Measurements from ENCODE around the gene KCNQ1. TPM values are rescaled to one million over a fixed set of nuclear protein-coding genes. Genes with fewer than 3 reads are reported as not detected.

KCNQ1 gene
- total RNA-seq, 1 donor from 2014 or later: 0.16 TPM

DNA sequence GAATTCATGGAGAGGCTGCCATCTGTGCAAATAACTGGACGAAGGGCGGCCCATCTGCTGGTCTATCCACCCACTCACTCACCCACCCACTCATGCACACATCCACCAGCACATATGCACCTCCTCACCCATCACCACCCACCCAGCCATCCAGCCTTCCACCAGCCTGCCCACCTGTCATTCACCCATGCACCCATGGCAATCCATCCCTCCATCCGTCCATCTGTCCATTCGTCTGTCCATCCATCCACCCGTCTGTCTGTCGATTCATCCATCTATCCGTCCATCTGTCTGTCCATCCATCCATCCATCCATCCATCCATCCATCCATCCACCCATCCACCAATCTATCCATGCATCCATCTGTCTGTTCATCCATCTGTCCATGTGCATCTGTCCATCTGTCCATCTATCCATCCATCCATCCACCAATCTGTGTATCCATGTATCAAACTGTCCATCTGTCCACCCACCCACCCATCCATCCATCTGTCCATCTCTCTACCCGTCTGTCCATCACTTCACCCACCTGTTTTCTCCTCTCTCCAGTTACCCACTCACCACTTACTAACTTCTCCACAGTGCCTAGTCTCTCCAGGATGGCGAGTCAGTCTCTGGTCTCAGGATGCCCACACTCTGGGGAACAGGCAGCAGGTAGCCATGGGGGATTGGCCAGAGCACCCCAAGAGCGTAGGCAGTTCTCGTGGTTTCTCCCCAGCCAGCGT is 9.4 kb upstream of the KCNQ1 start:
- Mint-ChIP-seq H3K9me3 (ENCODE audit: unreplicated experiment) (no peaks in the 10 kb centered on the region), H3K4me1 (ENCODE audit: unreplicated experiment) (no peaks in the 10 kb centered on the region), H3K27ac (ENCODE audit: unreplicated experiment) (no peak overlapping the region), H3K27me3 (ENCODE audit: unreplicated experiment) (peaks cover 29% of the 10 kb centered on the region), H3K4me3 (ENCODE audit: unreplicated experiment) (no peak overlapping the region), H3K36me3 (ENCODE audit: unreplicated experiment) (no peaks in the 10 kb centered on the region)
- DNase-seq (ENCODE audit: extremely low spot score, unreplicated experiment): no peak
- TF ChIP-seq, protein P1, sequence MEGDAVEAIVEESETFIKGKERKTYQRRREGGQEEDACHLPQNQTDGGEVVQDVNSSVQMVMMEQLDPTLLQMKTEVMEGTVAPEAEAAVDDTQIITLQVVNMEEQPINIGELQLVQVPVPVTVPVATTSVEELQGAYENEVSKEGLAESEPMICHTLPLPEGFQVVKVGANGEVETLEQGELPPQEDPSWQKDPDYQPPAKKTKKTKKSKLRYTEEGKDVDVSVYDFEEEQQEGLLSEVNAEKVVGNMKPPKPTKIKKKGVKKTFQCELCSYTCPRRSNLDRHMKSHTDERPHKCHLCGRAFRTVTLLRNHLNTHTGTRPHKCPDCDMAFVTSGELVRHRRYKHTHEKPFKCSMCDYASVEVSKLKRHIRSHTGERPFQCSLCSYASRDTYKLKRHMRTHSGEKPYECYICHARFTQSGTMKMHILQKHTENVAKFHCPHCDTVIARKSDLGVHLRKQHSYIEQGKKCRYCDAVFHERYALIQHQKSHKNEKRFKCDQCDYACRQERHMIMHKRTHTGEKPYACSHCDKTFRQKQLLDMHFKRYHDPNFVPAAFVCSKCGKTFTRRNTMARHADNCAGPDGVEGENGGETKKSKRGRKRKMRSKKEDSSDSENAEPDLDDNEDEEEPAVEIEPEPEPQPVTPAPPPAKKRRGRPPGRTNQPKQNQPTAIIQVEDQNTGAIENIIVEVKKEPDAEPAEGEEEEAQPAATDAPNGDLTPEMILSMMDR (IDR thresholded peaks at IDR 0.05): no peak

DNA sequence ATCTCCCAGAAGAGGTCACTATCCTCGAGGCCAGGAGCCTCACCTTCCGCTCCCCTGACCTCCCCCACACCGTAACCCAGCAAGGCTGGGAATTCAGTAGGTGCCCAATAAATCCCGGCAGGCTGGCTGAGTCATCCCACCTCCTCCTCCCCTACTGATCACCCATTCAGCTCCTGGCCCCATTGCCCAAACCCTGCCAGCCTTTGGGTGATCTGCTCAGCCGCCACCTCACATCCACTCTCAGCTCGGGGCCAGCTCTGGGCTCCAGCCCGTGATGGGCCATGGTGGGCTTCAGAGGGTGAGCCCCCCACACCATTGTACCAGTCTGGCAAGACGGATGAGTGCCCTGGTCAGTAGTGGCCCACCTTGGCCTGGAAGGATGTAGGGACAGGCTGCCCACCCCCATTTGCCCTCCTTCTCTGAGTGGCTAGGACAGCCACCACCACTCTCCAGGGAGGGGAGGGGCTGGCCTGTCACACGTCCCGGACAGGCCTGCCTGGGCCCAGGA is 8.7 kb upstream of the KCNQ1 start:
- Mint-ChIP-seq H3K9me3 (ENCODE audit: unreplicated experiment) (no peaks in the 10 kb centered on the region), H3K4me3 (ENCODE audit: unreplicated experiment) (no peak overlapping the region), H3K27ac (ENCODE audit: unreplicated experiment) (no peak overlapping the region), H3K27me3 (ENCODE audit: unreplicated experiment) (peaks cover 29% of the 10 kb centered on the region), H3K4me1 (ENCODE audit: unreplicated experiment) (no peaks in the 10 kb centered on the region), H3K36me3 (ENCODE audit: unreplicated experiment) (no peaks in the 10 kb centered on the region)
- TF ChIP-seq, protein P1 (IDR thresholded peaks at IDR 0.05): no peak
- DNase-seq (ENCODE audit: extremely low spot score, unreplicated experiment): no peak

DNA sequence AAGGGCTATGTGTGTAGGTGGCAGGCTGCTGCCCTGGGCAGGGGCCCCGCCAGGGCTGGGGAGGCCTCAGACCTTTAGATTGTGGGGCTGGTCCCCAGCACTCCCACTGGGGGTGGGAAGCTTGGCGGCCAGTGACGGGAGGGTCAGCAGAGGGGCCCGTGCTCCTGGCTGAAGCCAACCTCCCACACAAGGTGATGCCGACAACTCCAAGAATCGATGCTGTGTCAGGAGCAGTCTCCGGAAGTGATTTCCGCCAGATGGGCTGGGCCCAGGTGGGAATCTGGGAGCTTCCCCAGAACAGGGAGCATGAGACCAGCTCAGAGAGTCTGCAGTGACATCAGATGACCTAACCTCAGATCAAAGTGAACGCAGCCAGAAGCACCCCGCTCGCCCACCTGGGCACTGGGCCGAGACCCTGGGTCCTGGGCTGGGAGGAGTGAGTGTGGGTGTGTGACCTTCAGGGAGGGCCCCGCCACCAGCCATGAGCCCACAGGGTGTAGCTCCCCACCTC is 8.2 kb upstream of the KCNQ1 start:
- no peaks in the 10 kb centered on the region for H3K36me3 Mint-ChIP-seq (ENCODE audit: unreplicated experiment)
- DNase-seq (ENCODE audit: extremely low spot score, unreplicated experiment): no peak
- H3K27ac Mint-ChIP-seq (ENCODE audit: unreplicated experiment): no peak overlapping the region
- peaks cover 29% of the 10 kb centered on the region for H3K27me3 Mint-ChIP-seq (ENCODE audit: unreplicated experiment)
- H3K9me3 Mint-ChIP-seq (ENCODE audit: unreplicated experiment): no peaks in the 10 kb centered on the region
- H3K4me1 Mint-ChIP-seq (ENCODE audit: unreplicated experiment): no peaks in the 10 kb centered on the region
- TF ChIP-seq, protein P1 (IDR thresholded peaks at IDR 0.05): no peak
- no peak overlapping the region for H3K4me3 Mint-ChIP-seq (ENCODE audit: unreplicated experiment)

DNA sequence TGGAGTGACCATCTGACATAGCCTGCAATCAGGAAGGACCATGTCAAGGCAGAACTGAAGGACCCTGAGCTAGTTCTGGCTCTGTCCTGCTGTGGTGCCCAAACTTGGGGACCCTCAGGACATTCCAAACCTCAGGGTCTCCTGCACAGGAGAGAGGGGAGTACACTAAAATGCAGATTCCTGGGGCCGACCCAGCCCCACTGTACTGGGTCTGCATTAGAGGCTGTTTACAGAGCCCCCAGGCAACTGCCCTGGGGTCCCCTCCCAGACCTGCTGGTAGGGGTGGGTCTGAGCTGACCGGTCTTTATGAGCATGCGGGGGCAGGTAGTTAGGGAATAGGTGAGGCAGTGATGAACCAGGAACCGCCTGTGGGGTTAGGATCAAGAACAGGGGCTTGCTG is 7.3 kb upstream of the KCNQ1 start:
- peaks cover under 1% of the 10 kb centered on the region for H3K9me3 Mint-ChIP-seq (ENCODE audit: unreplicated experiment)
- H3K27ac Mint-ChIP-seq (ENCODE audit: unreplicated experiment): no peak overlapping the region
- no peak for DNase-seq (ENCODE audit: extremely low spot score, unreplicated experiment)
- TF ChIP-seq, protein P1 (IDR thresholded peaks at IDR 0.05): no peak
- H3K27me3 Mint-ChIP-seq (ENCODE audit: unreplicated experiment): peaks cover 31% of the 10 kb centered on the region
- no peak overlapping the region for H3K4me3 Mint-ChIP-seq (ENCODE audit: unreplicated experiment)
- no peaks in the 10 kb centered on the region for H3K36me3 Mint-ChIP-seq (ENCODE audit: unreplicated experiment)
- no peaks in the 10 kb centered on the region for H3K4me1 Mint-ChIP-seq (ENCODE audit: unreplicated experiment)

DNA sequence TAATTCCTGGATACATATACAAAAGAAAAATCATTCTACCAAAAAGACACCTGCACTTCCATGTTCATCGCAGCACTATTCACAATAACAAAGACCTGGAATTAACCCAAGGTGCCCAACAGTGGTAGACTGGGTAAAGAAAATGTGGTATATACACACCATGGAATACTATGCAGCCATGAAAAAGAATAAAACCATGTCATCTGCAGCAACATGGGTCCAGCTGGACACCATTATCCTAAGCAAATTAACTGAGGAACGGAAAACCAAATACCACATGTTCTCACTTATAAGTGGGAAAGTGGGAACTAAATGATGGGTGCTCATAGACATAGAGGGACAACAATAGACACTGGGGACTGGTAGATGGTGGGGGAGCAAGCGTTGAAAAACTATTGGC is 5.0 kb upstream of the KCNQ1 start:
- no peak for DNase-seq (ENCODE audit: extremely low spot score, unreplicated experiment)
- peaks cover 43% of the 10 kb centered on the region for H3K27me3 Mint-ChIP-seq (ENCODE audit: unreplicated experiment)
- H3K36me3 Mint-ChIP-seq (ENCODE audit: unreplicated experiment): no peaks in the 10 kb centered on the region
- peaks cover 6% of the 10 kb centered on the region for H3K9me3 Mint-ChIP-seq (ENCODE audit: unreplicated experiment)
- TF ChIP-seq, protein P1 (IDR thresholded peaks at IDR 0.05): no peak
- H3K27ac Mint-ChIP-seq (ENCODE audit: unreplicated experiment): no peak overlapping the region
- H3K4me1 Mint-ChIP-seq (ENCODE audit: unreplicated experiment): no peaks in the 10 kb centered on the region
- no peak overlapping the region for H3K4me3 Mint-ChIP-seq (ENCODE audit: unreplicated experiment)

All from osteocyte (in vitro differentiated cells).